ENCODE results near the gene TBX19.

The TBX19 gene

GRCh38 chr1:168263130-168263529 is 17.5 kb upstream of the TBX19 start:
- Histone ChIP-seq H3K4me3 (ENCODE audit: insufficient read length, low read depth) (no peak overlapping the region), H3K36me3 (ENCODE audit: insufficient read depth, insufficient read length, low read length) (peaks cover 2% of the 10 kb centered on the region), H3K27me3 (ENCODE audit: insufficient read depth, insufficient read length) (no peaks in the 10 kb centered on the region), H3K9me3 (ENCODE audit: insufficient read depth, low read length) (peaks cover 12% of the 10 kb centered on the region), H3K9ac (ENCODE audit: insufficient read length, low read depth) (no peak overlapping the region), H3K4me1 (ENCODE audit: insufficient read depth, insufficient read length) (no peaks in the 10 kb centered on the region)
- no peak for DNase-seq (ENCODE audit: low read depth, low spot score)
- TF ChIP-seq ZNF274 (IDR thresholded peaks at IDR 0.05; ENCODE audit: low read depth, low read length) (no peak), SUZ12 (IDR thresholded peaks at IDR 0.05; ENCODE audit: extremely low read depth, insufficient read depth, insufficient read length) (no peak), YY1 (IDR thresholded peaks at IDR 0.05; ENCODE audit: insufficient read depth, insufficient read length) (no peak)

- Histone ChIP-seq H3K9ac (ENCODE audit: insufficient read length, low read depth) (no peak overlapping the region), H3K4me3 (ENCODE audit: insufficient read length, low read depth) (no peak overlapping the region), H3K36me3 (ENCODE audit: insufficient read depth, insufficient read length, low read length) (peaks cover 2% of the 10 kb centered on the region), H3K9me3 (ENCODE audit: insufficient read depth, low read length) (peaks cover 9% of the 10 kb centered on the region), H3K4me1 (ENCODE audit: insufficient read depth, insufficient read length) (no peaks in the 10 kb centered on the region), H3K27me3 (ENCODE audit: insufficient read depth, insufficient read length) (no peaks in the 10 kb centered on the region)
- no peak for DNase-seq (ENCODE audit: low read depth, low spot score)
- TF ChIP-seq SUZ12 (IDR thresholded peaks at IDR 0.05; ENCODE audit: extremely low read depth, insufficient read depth, insufficient read length) (no peak), ZNF274 (IDR thresholded peaks at IDR 0.05; ENCODE audit: low read depth, low read length) (no peak), YY1 (IDR thresholded peaks at IDR 0.05; ENCODE audit: insufficient read depth, insufficient read length) (no peak)
Observed at GRCh38 chr1:168264296-168264695, 16.4 kb upstream of the TBX19 start.

GRCh38 chr1:168265596-168265995 is 15.1 kb upstream of the TBX19 start:
- Histone ChIP-seq H3K9me3 (ENCODE audit: insufficient read depth, low read length) (peaks cover 6% of the 10 kb centered on the region; the same call in 1 of the 2 replicates), H3K27me3 (ENCODE audit: insufficient read depth, insufficient read length) (no peaks in the 10 kb centered on the region), H3K9ac (ENCODE audit: insufficient read length, low read depth) (no peak overlapping the region), H3K36me3 (ENCODE audit: insufficient read depth, insufficient read length, low read length) (peaks cover 2% of the 10 kb centered on the region), H3K4me1 (ENCODE audit: insufficient read depth, insufficient read length) (no peaks in the 10 kb centered on the region), H3K4me3 (ENCODE audit: insufficient read length, low read depth) (no peak overlapping the region)
- no peak for TF ChIP-seq ZNF274 (IDR thresholded peaks at IDR 0.05; ENCODE audit: low read depth, low read length)
- no peak for TF ChIP-seq YY1 (IDR thresholded peaks at IDR 0.05; ENCODE audit: insufficient read depth, insufficient read length)
- no peak for TF ChIP-seq SUZ12 (IDR thresholded peaks at IDR 0.05; ENCODE audit: extremely low read depth, insufficient read depth, insufficient read length)
- DNase-seq (ENCODE audit: low read depth, low spot score): no peak

GRCh38 chr1:168266644-168267186 is 14.0 kb upstream of the TBX19 start:
- H3K4me3 ChIP-seq (ENCODE audit: insufficient read length, low read depth): no peak overlapping the region
- H3K4me1 ChIP-seq (ENCODE audit: insufficient read depth, insufficient read length): no peaks in the 10 kb centered on the region
- H3K27me3 ChIP-seq (ENCODE audit: insufficient read depth, insufficient read length): no peaks in the 10 kb centered on the region
- H3K36me3 ChIP-seq (ENCODE audit: insufficient read depth, insufficient read length, low read length): peaks cover 2% of the 10 kb centered on the region
- no peak for DNase-seq (ENCODE audit: low read depth, low spot score)
- H3K9ac ChIP-seq (ENCODE audit: insufficient read length, low read depth): no peak overlapping the region
- TF ChIP-seq SUZ12 (IDR thresholded peaks at IDR 0.05; ENCODE audit: extremely low read depth, insufficient read depth, insufficient read length): no peak
- H3K9me3 ChIP-seq (ENCODE audit: insufficient read depth, low read length): peaks cover 6% of the 10 kb centered on the region; the same call in 1 of the 2 replicates

- TF ChIP-seq ZNF274 (IDR thresholded peaks at IDR 0.05; ENCODE audit: low read depth, low read length): no peak
- no peak for TF ChIP-seq SUZ12 (IDR thresholded peaks at IDR 0.05; ENCODE audit: extremely low read depth, insufficient read depth, insufficient read length)
- TF ChIP-seq YY1 (IDR thresholded peaks at IDR 0.05; ENCODE audit: insufficient read depth, insufficient read length): no peak
- Histone ChIP-seq H3K27me3 (ENCODE audit: insufficient read depth, insufficient read length) (no peaks in the 10 kb centered on the region), H3K9me3 (ENCODE audit: insufficient read depth, low read length) (no peaks in the 10 kb centered on the region), H3K4me1 (ENCODE audit: insufficient read depth, insufficient read length) (no peaks in the 10 kb centered on the region), H3K4me3 (ENCODE audit: insufficient read length, low read depth) (no peak overlapping the region), H3K36me3 (ENCODE audit: insufficient read depth, insufficient read length, low read length) (no peaks in the 10 kb centered on the region), H3K9ac (ENCODE audit: insufficient read length, low read depth) (no peak overlapping the region)
- DNase-seq (ENCODE audit: low read depth, low spot score): no peak
Observed at GRCh38 chr1:168271636-168272035, 9.0 kb upstream of the TBX19 start.

GRCh38 chr1:168273575-168273974 is 7.1 kb upstream of the TBX19 start:
- Histone ChIP-seq H3K4me3 (ENCODE audit: insufficient read length, low read depth) (no peak overlapping the region), H3K36me3 (ENCODE audit: insufficient read depth, insufficient read length, low read length) (no peaks in the 10 kb centered on the region), H3K27me3 (ENCODE audit: insufficient read depth, insufficient read length) (no peaks in the 10 kb centered on the region), H3K9me3 (ENCODE audit: insufficient read depth, low read length) (no peaks in the 10 kb centered on the region; the same call in 1 of the 2 replicates), H3K4me1 (ENCODE audit: insufficient read depth, insufficient read length) (no peaks in the 10 kb centered on the region), H3K9ac (ENCODE audit: insufficient read length, low read depth) (no peak overlapping the region)
- TF ChIP-seq ZNF274 (IDR thresholded peaks at IDR 0.05; ENCODE audit: low read depth, low read length): no peak
- TF ChIP-seq YY1 (IDR thresholded peaks at IDR 0.05; ENCODE audit: insufficient read depth, insufficient read length): no peak
- no peak for TF ChIP-seq SUZ12 (IDR thresholded peaks at IDR 0.05; ENCODE audit: extremely low read depth, insufficient read depth, insufficient read length)
- no peak for DNase-seq (ENCODE audit: low read depth, low spot score)

GRCh38 chr1:168279253-168279652 is 1.4 kb upstream of the TBX19 start:
- no peak overlapping the region for H3K4me3 ChIP-seq (ENCODE audit: insufficient read length, low read depth)
- TF ChIP-seq SUZ12 (IDR thresholded peaks at IDR 0.05; ENCODE audit: extremely low read depth, insufficient read depth, insufficient read length) (no peak), ZNF274 (IDR thresholded peaks at IDR 0.05; ENCODE audit: low read depth, low read length) (no peak), YY1 (IDR thresholded peaks at IDR 0.05; ENCODE audit: insufficient read depth, insufficient read length) (no peak)
- DNase-seq (ENCODE audit: low read depth, low spot score): no peak
- H3K9me3 ChIP-seq (ENCODE audit: insufficient read depth, low read length): no peaks in the 10 kb centered on the region; the same call in 1 of the 2 replicates
- no peaks in the 10 kb centered on the region for H3K4me1 ChIP-seq (ENCODE audit: insufficient read depth, insufficient read length)
- H3K27me3 ChIP-seq (ENCODE audit: insufficient read depth, insufficient read length): no peaks in the 10 kb centered on the region
- no peak overlapping the region for H3K9ac ChIP-seq (ENCODE audit: insufficient read length, low read depth)
- H3K36me3 ChIP-seq (ENCODE audit: insufficient read depth, insufficient read length, low read length): no peaks in the 10 kb centered on the region
